ENCODE measurements around the gene TPBGL. TPM values are rescaled to one million over a fixed set of nuclear protein-coding genes. Genes with fewer than 3 reads are reported as not detected.

The TPBGL gene
- total RNA-seq = 0.16 TPM
- long read RNA-seq = 0 reads

DNA sequence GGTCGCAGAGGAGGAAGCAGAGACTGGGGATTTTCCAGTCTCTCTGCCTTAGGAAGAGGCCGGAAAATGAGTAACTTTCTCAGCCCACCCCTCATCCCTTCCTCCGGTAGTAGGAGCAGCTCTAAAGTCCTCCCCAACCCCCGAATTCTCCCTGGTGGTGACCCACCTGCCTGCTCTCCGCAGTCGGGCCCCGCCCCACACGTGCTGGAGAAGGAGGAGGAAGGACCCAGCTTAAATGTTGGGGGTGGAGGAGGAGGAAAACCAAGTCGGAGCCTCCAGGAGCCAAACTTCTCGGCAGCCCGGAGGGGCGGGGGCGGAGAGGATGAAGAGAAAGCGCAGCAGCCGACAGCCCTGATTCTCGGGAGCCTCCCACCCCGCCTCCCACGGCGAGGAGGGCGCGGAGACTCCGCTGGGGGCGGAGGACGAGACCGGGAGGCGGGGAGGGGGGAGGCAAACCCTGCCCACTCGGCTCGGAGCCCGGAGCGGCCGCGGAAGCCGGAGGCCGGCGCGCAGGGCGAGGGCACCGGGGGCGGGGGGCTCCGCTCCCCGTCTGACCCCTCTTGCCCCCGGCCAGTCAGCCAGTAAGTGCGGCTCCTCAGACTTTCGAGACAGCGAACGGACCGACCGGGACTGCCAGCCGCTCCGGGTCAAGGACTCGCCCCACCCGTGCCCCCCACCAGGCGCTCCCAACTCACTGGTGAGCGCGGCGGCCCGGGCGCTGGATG, at the start of gene TPBGL:
Gene TPBGL, plus strand, starts transcription at position 464 of the 725 bp plus-strand sequence. CDS start 276 bp downstream, outside the sequence.
- ATAC-seq (no peak), DNase-seq (ENCODE audit: missing footprints) (no peak)
- intact Hi-C loops (cut with DNase I) = loop anchor here (2.0 to 5.0 kb wide), 2 partner anchors 33 to 100 kb away; no protein-coding TSS in a partner anchor

DNA sequence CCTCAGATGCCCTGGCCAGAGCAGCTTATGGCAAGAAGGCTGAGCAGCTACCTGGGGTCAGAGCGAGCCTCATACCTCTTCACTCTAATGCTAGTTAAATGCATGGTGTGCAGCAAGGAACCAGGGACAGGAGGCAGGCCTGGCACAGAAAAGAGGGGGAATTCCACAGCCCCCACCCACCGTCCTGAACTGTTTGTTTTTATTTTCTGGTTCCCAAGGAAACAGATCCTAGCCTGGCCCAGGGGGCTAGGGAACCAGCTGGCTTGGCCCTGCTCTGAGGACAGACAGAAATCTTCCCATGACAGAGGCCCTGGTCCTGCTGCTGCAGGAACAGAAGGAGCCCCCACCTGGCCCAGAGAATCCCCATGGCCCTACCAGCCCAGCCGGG, 49.2 kb upstream of the TPBGL start:
- intact Hi-C loops (cut with DNase I) = no loop called here
- DNase-seq (ENCODE audit: missing footprints) (no peak), ATAC-seq (peak; percentile 19)

DNA sequence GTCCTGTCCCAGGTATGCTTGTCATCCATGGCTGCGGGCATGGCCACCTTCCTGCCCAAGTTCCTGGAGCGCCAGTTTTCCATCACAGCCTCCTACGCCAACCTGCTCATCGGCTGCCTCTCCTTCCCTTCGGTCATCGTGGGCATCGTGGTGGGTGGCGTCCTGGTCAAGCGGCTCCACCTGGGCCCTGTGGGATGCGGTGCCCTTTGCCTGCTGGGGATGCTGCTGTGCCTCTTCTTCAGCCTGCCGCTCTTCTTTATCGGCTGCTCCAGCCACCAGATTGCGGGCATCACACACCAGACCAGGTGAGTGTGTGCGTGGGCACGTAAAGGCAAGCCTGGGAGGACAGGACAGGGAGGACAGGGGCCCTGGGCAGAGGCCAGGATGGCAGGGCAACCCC, 47.3 kb upstream of the TPBGL start:
- ATAC-seq = no peak

GRCh38 chr11:75193711-75194110, 46.9 kb upstream of the TPBGL start:
- ATAC-seq = no peak
- intact Hi-C loops (cut with DNase I) = no loop called here
- DNase-seq (ENCODE audit: missing footprints) = no peak

More for the DNA sequence above, 47.3 kb upstream of the TPBGL start:
- intact Hi-C loops (cut with DNase I) = no loop called here
- no peak for DNase-seq (ENCODE audit: missing footprints)

DNA sequence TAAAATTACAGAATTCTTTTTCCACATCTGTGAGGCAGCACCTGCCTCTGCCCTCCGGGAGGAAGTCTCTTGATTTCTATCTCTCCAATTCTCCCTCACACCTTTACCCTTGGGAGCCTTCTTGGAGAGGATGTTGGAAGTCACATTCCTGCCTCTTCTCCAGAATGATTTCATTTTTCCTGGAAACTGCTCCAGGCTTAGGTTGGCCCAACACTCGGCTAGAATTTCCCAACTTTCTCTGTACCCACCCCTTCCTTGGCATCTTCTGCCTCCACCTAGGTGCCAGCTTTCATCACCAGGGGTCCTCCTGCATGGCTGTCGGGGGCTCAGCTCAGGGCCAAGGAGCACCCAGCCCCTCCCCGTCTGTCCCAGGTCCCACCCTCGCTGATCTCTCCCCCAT, 46.4 kb upstream of the TPBGL start:
- DNase-seq (ENCODE audit: missing footprints) = no peak
- peak; percentile 5 for ATAC-seq
- intact Hi-C loops (cut with DNase I) = no loop called here

- peak; percentile 88 for ATAC-seq
- intact Hi-C loops (cut with DNase I) = no loop called here
- peak; percentile 82 for DNase-seq (ENCODE audit: missing footprints)
Measured at GRCh38 chr11:75195167-75195962, 45.2 kb upstream of the TPBGL start.

DNA sequence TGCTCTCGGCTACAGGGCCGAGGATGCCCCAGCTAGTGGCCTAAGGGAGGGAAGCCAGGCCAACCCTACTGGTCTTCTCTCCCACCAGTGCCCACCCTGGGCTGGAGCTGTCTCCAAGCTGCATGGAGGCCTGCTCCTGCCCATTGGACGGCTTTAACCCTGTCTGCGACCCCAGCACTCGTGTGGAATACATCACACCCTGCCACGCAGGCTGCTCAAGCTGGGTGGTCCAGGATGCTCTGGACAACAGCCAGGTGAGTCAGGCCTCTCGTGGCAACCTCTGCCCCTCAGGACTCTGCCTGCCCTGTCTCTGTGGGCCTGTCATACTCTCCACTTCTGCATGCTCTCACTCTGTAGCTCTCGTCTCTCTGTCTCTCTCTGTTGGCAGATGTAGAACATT, 44.1 kb upstream of the TPBGL start:
- intact Hi-C loops (cut with DNase I) = no loop called here
- no peak for DNase-seq (ENCODE audit: missing footprints)
- no peak for ATAC-seq

DNA sequence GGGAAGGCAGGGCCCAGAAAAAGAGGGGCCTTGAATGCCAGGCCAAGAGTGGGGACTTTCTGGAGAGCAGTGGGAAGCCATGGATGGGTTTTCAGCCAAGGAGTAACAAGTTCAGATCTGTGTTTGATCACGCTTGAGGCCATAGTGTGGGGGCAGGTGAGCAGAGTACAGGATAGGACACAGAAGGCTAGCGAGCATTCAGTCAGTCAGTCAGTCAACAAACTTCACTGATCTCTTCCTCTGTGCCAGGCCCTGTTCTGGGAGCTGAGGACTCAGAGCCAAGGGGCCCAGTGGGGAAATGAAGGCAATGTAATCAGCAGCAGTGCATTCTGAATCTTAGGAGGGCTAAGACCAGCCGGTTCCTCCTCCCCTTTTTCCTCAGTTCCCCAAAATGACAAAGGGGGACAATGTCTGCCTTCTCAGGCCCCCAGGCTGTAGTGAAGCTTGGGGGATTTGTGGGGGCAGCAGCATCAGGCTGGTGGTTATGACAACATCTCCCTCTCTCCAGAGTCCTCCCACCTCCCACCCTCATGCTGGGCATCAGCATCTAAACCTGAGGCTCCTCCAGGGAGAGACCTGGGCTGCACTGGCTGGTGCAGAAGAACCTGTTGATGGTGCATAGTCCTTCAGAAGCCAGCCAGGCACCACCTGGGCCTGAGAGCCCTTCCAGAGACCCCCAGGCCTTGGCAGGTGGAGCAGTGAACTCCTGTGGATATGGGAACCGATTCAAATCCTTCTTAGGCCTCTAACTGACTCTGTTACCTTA, 42.9 kb upstream of the TPBGL start:
- intact Hi-C loops (cut with DNase I) = no loop called here
- DNase-seq (ENCODE audit: missing footprints) (no peak), ATAC-seq (no peak)

GRCh38 chr11:75198278-75198973, 42.1 kb upstream of the TPBGL start:
- intact Hi-C loops (cut with DNase I) = no loop called here
- DNase-seq (ENCODE audit: missing footprints) (no peak), ATAC-seq (no peak)

- intact Hi-C loops (cut with DNase I) = no loop called here
- DNase-seq (ENCODE audit: missing footprints) (no peak), ATAC-seq (no peak)
Measured at GRCh38 chr11:75199412-75199955, 41.1 kb upstream of the TPBGL start.

DNA sequence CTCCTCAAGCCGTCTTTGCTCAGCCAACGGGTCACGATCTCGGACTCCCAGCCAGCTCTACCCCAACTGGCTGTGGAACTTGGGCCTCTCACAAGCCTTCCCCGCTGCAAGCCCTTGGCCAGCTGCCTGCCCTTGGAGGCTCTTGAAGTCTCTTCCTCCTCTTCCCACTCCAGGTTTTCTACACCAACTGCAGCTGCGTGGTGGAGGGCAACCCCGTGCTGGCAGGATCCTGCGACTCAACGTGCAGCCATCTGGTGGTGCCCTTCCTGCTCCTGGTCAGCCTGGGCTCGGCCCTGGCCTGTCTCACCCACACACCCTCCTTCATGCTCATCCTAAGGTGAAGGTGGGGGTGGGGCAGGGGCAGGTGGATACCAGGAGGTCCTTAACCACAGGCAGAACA, 40.5 kb upstream of the TPBGL start:
- intact Hi-C loops (cut with DNase I) = no loop called here
- DNase-seq (ENCODE audit: missing footprints) (peak; percentile 83), ATAC-seq (no peak)

GRCh38 chr11:75200531-75200930, 40.0 kb upstream of the TPBGL start:
- DNase-seq (ENCODE audit: missing footprints) (no peak), ATAC-seq (no peak)
- intact Hi-C loops (cut with DNase I) = no loop called here

DNA sequence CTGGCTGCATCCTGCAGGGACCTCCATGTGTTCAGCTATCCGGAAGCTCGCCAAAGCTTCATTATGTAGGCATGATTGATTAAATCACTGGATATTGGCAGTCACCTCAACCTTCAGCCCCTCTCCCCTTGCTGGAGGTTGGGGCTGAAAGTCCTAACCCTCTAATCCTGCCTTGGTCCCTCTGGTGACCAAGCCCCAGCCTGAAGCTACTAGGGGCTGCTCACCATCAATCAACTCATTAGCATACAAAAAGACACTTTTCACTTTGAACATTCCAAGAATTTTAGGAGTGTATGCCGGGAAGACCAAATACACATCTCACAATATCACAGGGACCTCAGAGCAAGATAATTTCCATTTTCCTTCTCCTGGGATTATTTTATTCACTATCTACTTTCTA, 38.8 kb upstream of the TPBGL start:
- no peak for ATAC-seq
- intact Hi-C loops (cut with DNase I) = no loop called here
- no peak for DNase-seq (ENCODE audit: missing footprints)

- intact Hi-C loops (cut with DNase I) = no loop called here
- ATAC-seq = no peak
- no peak for DNase-seq (ENCODE audit: missing footprints)
Measured at GRCh38 chr11:75202195-75202594, 38.4 kb upstream of the TPBGL start.

GRCh38 chr11:75203138-75203537, 37.4 kb upstream of the TPBGL start:
- DNase-seq (ENCODE audit: missing footprints) (no peak), ATAC-seq (no peak)
- intact Hi-C loops (cut with DNase I) = no loop called here

GRCh38 chr11:75203641-75204011, 36.9 kb upstream of the TPBGL start:
- ATAC-seq = no peak
- intact Hi-C loops (cut with DNase I) = no loop called here

DNA sequence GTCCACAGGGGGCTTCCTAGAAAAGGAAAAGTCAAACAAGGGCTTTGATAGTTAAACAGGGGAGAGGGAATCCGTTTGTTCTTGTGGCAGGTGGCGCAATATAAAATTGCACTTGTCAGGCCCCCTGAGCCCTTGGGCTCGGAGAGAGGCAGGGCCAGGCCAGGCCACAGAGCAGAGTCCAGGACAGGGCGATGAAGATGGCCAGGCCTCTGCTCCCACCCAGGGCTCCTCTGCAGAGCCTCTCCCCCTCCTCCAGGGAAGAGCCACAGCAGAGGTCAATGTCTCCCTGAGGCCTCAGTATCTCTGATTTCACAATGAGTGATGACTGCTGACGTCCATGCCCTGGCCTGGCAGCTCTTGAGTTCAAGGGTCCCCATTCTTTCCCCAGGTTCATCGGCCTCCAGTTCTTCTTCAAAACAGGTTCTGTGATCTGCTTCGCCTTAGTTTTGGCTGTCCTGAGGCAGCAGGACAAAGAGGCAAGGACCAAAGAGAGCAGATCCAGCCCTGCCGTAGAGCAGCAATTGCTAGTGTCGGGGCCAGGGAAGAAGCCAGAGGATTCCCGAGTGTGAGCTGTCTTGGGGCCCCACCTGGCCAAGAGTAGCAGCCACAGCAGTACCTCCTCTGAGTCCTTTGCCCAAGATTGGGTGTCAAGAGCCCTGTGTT, 36.4 kb upstream of the TPBGL start:
- ATAC-seq (peak; percentile 35), DNase-seq (ENCODE audit: missing footprints) (no peak)
- intact Hi-C loops (cut with DNase I) = no loop called here

More at GRCh38 chr11:75203641-75204011, 36.9 kb upstream of the TPBGL start:
- DNase-seq (ENCODE audit: missing footprints) = no peak

All from Right ventricle myocardium inferior (tissue), 1 donor.